Ascending aorta (tissue), 2 donors: ENCODE measurements around the gene LHFPL3. TPM values are rescaled to one million over a fixed set of nuclear protein-coding genes. Genes with fewer than 3 reads are reported as not detected.
"Not testable (repeated sequence)": the region's sequence is repeated elsewhere in the genome, so short reads cannot be mapped to it uniquely, and the experiment has no call there.

ENCODE experiments used
- DNase-seq, 2 donors: peaks; one replicate each; pipeline ENCODE4 v3.0.0-alpha.2; 2019; ENCODE audit warnings: low spot score in 2 of 2
- H3K27ac ChIP-seq, 2 donors: fragments of 200-600 bp; sonication (generic); one replicate each; pipeline ENCODE4 v1.5.1; 2016 to 2017; ENCODE audit warnings: mild to moderate bottlenecking in 1 of 2
- H3K27me3 ChIP-seq: fragments of 200-600 bp; sonication (generic); one replicate; pipeline ENCODE4 v1.5.1; 2017
- H3K36me3 ChIP-seq, 2 donors: fragments of 200-600 bp; sonication (generic); one replicate each; pipeline ENCODE4 v1.5.1; 2016
- H3K4me1 ChIP-seq, 2 donors: fragments of 200-600 bp; sonication (generic); one replicate each; pipeline ENCODE4 v1.5.1; 2016 to 2017; ENCODE audit warnings: mild to moderate bottlenecking in 1 of 2
- H3K4me3 ChIP-seq, 2 donors: fragments of 200-600 bp; sonication (generic); one replicate each; pipeline ENCODE4 v1.5.1; 2016 to 2017; ENCODE audit warnings: mild to moderate bottlenecking in 1 of 2
- H3K9me3 ChIP-seq, 2 donors: fragments of 200-600 bp; sonication (generic); one replicate each; pipeline ENCODE4 v1.5.1; 2016
- CTCF ChIP-seq, 3 experiments: fragments of 200-600 bp in 2 of 3; fragments of 450-650 bp in 1 of 3; sonication (generic) in 2 of 3; IDR thresholded peaks; one replicate each; pipeline ENCODE4 v1.5.1; 2016 to 2019; ENCODE audit warnings: antibody characterized with exemption in 3 of 3, mild to moderate bottlenecking in 1 of 3, moderate library complexity in 1 of 3
- intact Hi-C: fragments of 100-400 bp; cut with DNase I; formaldehyde crosslinking; loops from one replicate; pipeline ENCODE4 v1.15.1; 2023
- total RNA-seq: library from RNA; depleted of rRNA; stranded (reverse); fragments of >200 nt; gene quantifications from one replicate; pipeline ENCODE4 v1.1.0, GENCODE V29; 2016

The LHFPL3 gene
- total RNA-seq, 1 donor from 2014 or later, result not detected

GRCh38 chr7:104572554-104572953 lies 244.2 kb downstream of the LHFPL3 start:
- TF ChIP-seq CTCF (IDR thresholded peaks at IDR 0.05), result no peak
- Histone ChIP-seq H3K4me1 (no peaks in the 10 kb centered on the region), H3K27me3 (no peaks in the 10 kb centered on the region), H3K27ac (no peak overlapping the region), H3K36me3 (no peaks in the 10 kb centered on the region), H3K9me3 (no peaks in the 10 kb centered on the region), H3K4me3 (no peak overlapping the region)
- intact Hi-C loops, result no loop called here
- DNase-seq, result no peak

- Histone ChIP-seq H3K27ac (no peak overlapping the region), H3K9me3 (no peaks in the 10 kb centered on the region), H3K4me1 (no peaks in the 10 kb centered on the region), H3K36me3 (no peaks in the 10 kb centered on the region), H3K4me3 (no peak overlapping the region), H3K27me3 (no peaks in the 10 kb centered on the region)
- no peak for TF ChIP-seq CTCF (IDR thresholded peaks at IDR 0.05)
- DNase-seq, result no peak
- intact Hi-C loops, result no loop called here
Measured at GRCh38 chr7:104584620-104585019, 256.2 kb downstream of the LHFPL3 start.

GRCh38 chr7:104595591-104595990 lies 267.2 kb downstream of the LHFPL3 start:
- H3K9me3 ChIP-seq, H3K27ac ChIP-seq, H3K36me3 ChIP-seq, H3K27me3 ChIP-seq, H3K4me1 ChIP-seq, intact Hi-C loops, DNase-seq, H3K4me3 ChIP-seq: not testable (repeated sequence)

GRCh38 chr7:104603957-104604356 lies 275.6 kb downstream of the LHFPL3 start:
- DNase-seq, result no peak
- intact Hi-C loops, result no loop called here
- Histone ChIP-seq H3K36me3 (no peaks in the 10 kb centered on the region), H3K27me3 (no peaks in the 10 kb centered on the region), H3K4me1 (no peaks in the 10 kb centered on the region), H3K27ac (no peak overlapping the region), H3K4me3 (no peak overlapping the region), H3K9me3 (no peaks in the 10 kb centered on the region)
- TF ChIP-seq CTCF (IDR thresholded peaks at IDR 0.05), result no peak

GRCh38 chr7:104604706-104605105 lies 276.3 kb downstream of the LHFPL3 start:
- intact Hi-C loops, result no loop called here
- no peak for TF ChIP-seq CTCF (IDR thresholded peaks at IDR 0.05)
- Histone ChIP-seq H3K27ac (no peak overlapping the region), H3K4me3 (no peak overlapping the region), H3K9me3 (no peaks in the 10 kb centered on the region), H3K4me1 (no peaks in the 10 kb centered on the region), H3K36me3 (no peaks in the 10 kb centered on the region), H3K27me3 (no peaks in the 10 kb centered on the region)
- DNase-seq, result no peak

- no peaks in the 10 kb centered on the region for H3K27me3 ChIP-seq
- no peak for TF ChIP-seq CTCF (IDR thresholded peaks at IDR 0.05)
- H3K9me3 ChIP-seq, result no peaks in the 10 kb centered on the region
- no peak for DNase-seq
- H3K4me3 ChIP-seq, result no peak overlapping the region
- no peaks in the 10 kb centered on the region for H3K36me3 ChIP-seq
- intact Hi-C loops, result no loop called here
- no peaks in the 10 kb centered on the region for H3K4me1 ChIP-seq
- no peak overlapping the region for H3K27ac ChIP-seq
Measured at GRCh38 chr7:104621321-104621720, 292.9 kb downstream of the LHFPL3 start.
